Glutamatergic neuron (in vitro differentiated cells): ENCODE data around the gene TNIP3. TPM values are rescaled to one million over a fixed set of nuclear protein-coding genes. Genes with fewer than 3 reads are reported as not detected.
"Not testable (repeated sequence)": the region's sequence is repeated elsewhere in the genome, so short reads cannot be mapped to it uniquely, and the experiment has no call there.

Source experiments
- DNase-seq: peaks from one replicate; pipeline ENCODE4 v3.0.0; 2022
- H3K27ac Mint-ChIP-seq: one replicate; pipeline ENCODE4 v1.8.0; 2020; ENCODE audit warnings: mild to moderate bottlenecking, mixed read lengths, inconsistent platforms; ENCODE audit not compliant: unreplicated experiment
- H3K27me3 Mint-ChIP-seq: one replicate; pipeline ENCODE4 v1.8.0; 2020; ENCODE audit warnings: mild to moderate bottlenecking, moderate library complexity, mixed read lengths, inconsistent platforms; ENCODE audit not compliant: unreplicated experiment
- H3K36me3 Mint-ChIP-seq: one replicate; pipeline ENCODE4 v1.8.0; 2020; ENCODE audit warnings: mild to moderate bottlenecking, mixed read lengths, inconsistent platforms; ENCODE audit not compliant: unreplicated experiment
- H3K4me1 Mint-ChIP-seq: one replicate; pipeline ENCODE4 v1.8.0; 2020; ENCODE audit warnings: mild to moderate bottlenecking, low read depth, mixed read lengths, inconsistent platforms; ENCODE audit not compliant: unreplicated experiment
- H3K4me3 Mint-ChIP-seq: one replicate; pipeline ENCODE4 v1.8.0; 2020; ENCODE audit warnings: mild to moderate bottlenecking, mixed read lengths, inconsistent platforms; ENCODE audit not compliant: unreplicated experiment
- H3K9me3 Mint-ChIP-seq: one replicate; pipeline ENCODE4 v1.8.0; 2020; ENCODE audit warnings: mild to moderate bottlenecking, moderate library complexity, mixed read lengths, inconsistent platforms; ENCODE audit not compliant: unreplicated experiment
- CTCF ChIP-seq: fragments of 200-600 bp; sonication (generic); IDR thresholded peaks from one replicate; pipeline ENCODE4 v1.5.0; 2021; ENCODE audit not compliant: partially characterized antibody, unreplicated experiment
- long read RNA-seq: library from polyadenylated mRNA; unstranded; transcript quantifications from one replicate; pipeline ENCODE4 v2.0.0, GENCODE V29; 2020; ENCODE audit not compliant: unreplicated experiment
- total RNA-seq: library from RNA; stranded (reverse); fragmentation: NEBNext Ultra II Directional; extraction: Animal tissue kit (Norgen Biotek cat#: 25700); gene quantifications from one replicate; pipeline ENCODE4 v1.2.1, GENCODE V29; 2021; ENCODE audit not compliant: unreplicated experiment

The TNIP3 gene, protein sequence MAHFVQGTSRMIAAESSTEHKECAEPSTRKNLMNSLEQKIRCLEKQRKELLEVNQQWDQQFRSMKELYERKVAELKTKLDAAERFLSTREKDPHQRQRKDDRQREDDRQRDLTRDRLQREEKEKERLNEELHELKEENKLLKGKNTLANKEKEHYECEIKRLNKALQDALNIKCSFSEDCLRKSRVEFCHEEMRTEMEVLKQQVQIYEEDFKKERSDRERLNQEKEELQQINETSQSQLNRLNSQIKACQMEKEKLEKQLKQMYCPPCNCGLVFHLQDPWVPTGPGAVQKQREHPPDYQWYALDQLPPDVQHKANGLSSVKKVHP
- total RNA-seq, result not detected
- long read RNA-seq, result 0 reads

DNA sequence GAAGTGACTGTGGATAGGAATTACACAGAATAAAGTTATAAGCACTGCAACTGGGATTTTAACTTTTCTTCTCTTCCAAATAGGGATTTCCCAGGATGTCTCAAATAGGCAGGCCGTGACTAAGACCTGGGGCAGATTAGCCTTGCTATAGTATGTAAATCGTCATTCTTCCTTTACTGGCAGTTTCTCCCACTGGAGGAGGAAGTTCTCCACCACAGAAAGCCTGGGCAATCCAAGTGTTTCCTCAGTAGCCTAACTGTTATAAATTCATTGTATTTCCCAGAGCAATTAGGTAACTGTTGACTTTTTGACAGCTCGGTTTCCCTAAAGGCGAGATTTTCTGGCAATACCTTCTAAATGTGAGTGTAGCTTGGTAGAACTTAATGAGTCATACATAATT is at the start of gene TNIP3:
TNIP3 (minus strand) TSS at position 31 of the 400 bp plus-strand sequence. CDS start 196 bp downstream, outside the sequence.
- no peak within 1 kb of the TSS for H3K27ac Mint-ChIP-seq
- no peak within 1 kb of the TSS for H3K4me3 Mint-ChIP-seq
- no peak for DNase-seq
- no peaks in the 10 kb centered on the region for H3K36me3 Mint-ChIP-seq
- H3K27me3 Mint-ChIP-seq, result no peaks in the 10 kb centered on the region
- no peak for TF ChIP-seq CTCF
- no peaks in the 10 kb centered on the region for H3K4me1 Mint-ChIP-seq
- H3K9me3 Mint-ChIP-seq, result no peaks in the 10 kb centered on the region

DNA sequence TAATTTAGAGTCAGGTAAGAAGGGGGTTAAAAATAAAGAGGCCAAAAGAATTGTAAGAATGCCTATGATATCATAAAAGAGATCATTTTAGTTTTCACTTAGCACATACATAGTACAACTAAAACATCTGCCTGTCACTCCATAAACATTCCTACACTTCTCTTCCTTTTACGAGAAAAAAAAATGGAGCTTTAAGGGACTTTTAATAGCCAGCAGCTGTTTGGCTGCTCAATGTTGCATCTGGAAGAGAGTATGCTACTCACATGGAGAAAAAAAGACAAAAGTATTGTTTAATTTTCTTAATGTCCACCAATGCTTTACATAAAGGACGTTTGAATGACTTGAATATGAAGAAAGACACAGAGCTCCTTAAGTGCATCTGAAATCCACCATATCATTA is 48.7 kb upstream of the TNIP3 start:
- H3K4me3 Mint-ChIP-seq, result no peak overlapping the region
- TF ChIP-seq CTCF, result no peak
- H3K36me3 Mint-ChIP-seq, result no peaks in the 10 kb centered on the region
- DNase-seq, result no peak
- H3K27ac Mint-ChIP-seq, result no peak overlapping the region
- peaks cover 2% of the 10 kb centered on the region for H3K27me3 Mint-ChIP-seq
- no peaks in the 10 kb centered on the region for H3K4me1 Mint-ChIP-seq
- no peaks in the 10 kb centered on the region for H3K9me3 Mint-ChIP-seq

DNA sequence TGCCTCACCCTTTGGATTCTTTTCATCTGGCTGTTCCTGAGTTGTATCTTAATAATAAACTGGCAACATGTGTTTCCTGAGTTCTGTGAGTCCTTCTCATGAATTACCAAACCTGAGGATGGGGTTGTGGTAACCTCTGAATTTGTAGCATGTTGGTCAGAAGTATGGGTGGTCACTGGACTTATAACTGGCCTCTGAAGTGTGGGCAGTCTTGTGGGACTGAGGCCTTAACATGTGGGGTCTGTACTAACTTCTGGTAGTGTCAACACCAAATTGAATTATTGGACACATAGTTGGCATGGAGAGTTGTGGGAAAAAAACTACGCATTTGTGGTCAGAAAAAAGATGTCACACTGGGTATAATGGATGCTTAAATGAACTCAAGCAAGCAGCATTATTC is 45.0 kb upstream of the TNIP3 start:
- no peaks in the 10 kb centered on the region for H3K36me3 Mint-ChIP-seq

GRCh38 chr4:121208244-121209007 is 44.3 kb upstream of the TNIP3 start:
- H3K36me3 Mint-ChIP-seq, result no peaks in the 10 kb centered on the region
- no peaks in the 10 kb centered on the region for H3K27me3 Mint-ChIP-seq
- H3K9me3 Mint-ChIP-seq, result no peaks in the 10 kb centered on the region
- DNase-seq, result no peak
- H3K4me3 Mint-ChIP-seq, result no peak overlapping the region
- no peak for TF ChIP-seq CTCF
- H3K4me1 Mint-ChIP-seq, result no peaks in the 10 kb centered on the region
- H3K27ac Mint-ChIP-seq, result no peak overlapping the region

More for the DNA sequence above, 45.0 kb upstream of the TNIP3 start:
- Mint-ChIP-seq H3K4me1 (no peaks in the 10 kb centered on the region), H3K27ac (no peak overlapping the region), H3K9me3 (no peaks in the 10 kb centered on the region), H3K27me3 (peaks cover 2% of the 10 kb centered on the region), H3K4me3 (no peak overlapping the region)
- TF ChIP-seq CTCF, result no peak
- DNase-seq, result no peak

DNA sequence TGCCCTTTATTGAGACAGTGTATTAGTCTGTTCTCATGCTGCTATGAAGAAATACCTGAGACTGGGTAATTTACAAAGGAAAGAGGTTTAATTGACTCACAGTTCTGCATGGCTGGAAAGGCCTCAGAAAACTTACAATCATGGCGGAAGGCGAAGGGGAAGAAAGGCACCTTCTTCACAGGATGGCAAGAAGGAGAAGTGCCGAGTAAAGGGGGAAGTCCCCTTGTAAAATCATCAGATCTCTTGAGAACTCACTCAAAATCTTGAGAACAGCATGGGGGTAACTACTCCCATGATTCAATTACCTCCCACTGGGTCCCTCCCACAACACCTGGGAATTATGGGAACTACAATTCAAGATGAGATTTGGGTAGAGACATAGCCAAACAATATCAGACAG is 41.7 kb upstream of the TNIP3 start:
- not testable (repeated sequence) for H3K27me3 Mint-ChIP-seq, H3K4me3 Mint-ChIP-seq, H3K36me3 Mint-ChIP-seq, H3K9me3 Mint-ChIP-seq, H3K27ac Mint-ChIP-seq, DNase-seq, H3K4me1 Mint-ChIP-seq
